Cardiac muscle cell (in vitro differentiated cells and primary cell): ENCODE results near the gene ZBED2. TPM values are rescaled to one million over a fixed set of nuclear protein-coding genes. Genes with fewer than 3 reads are reported as not detected.
"Not testable (repeated sequence)": the region's sequence is repeated elsewhere in the genome, so short reads cannot be mapped to it uniquely, and the experiment has no call there.

Source experiments
- DNase-seq, 2 donors: peaks; one replicate each; pipeline versions ENCODE4 v3.0.0 to v3.0.0-alpha.2; 2010 to 2017; ENCODE audit warnings: low read depth in 1 of 2, low spot score in 1 of 2
- H3K27ac ChIP-seq: fragments of 200-600 bp; sonication (generic); 2 replicates; pipeline ENCODE4 v1.5.1; 2016
- H3K27me3 ChIP-seq: fragments of 200-600 bp; sonication (generic); 2 replicates; pipeline ENCODE4 v1.6.0; 2016; ENCODE audit warnings: control low read depth
- H3K36me3 ChIP-seq: fragments of 200-600 bp; sonication (generic); 2 replicates; pipeline ENCODE4 v1.5.1; 2016; ENCODE audit warnings: control low read depth
- H3K4me1 ChIP-seq: fragments of 200-600 bp; sonication (generic); 2 replicates; pipeline ENCODE4 v1.8.1; 2017; ENCODE audit warnings: low read depth, mild to moderate bottlenecking, mixed run types
- H3K4me3 ChIP-seq: fragments of 200-600 bp; sonication (generic); 2 replicates; pipeline ENCODE4 v1.5.1; 2016; ENCODE audit warnings: mild to moderate bottlenecking
- H3K9me3 ChIP-seq: fragments of 200-600 bp; sonication (generic); 2 replicates; pipeline ENCODE4 v1.5.1; 2017; ENCODE audit warnings: low read depth, mild to moderate bottlenecking, control low read depth
- polyA plus RNA-seq: library from polyadenylated mRNA; unstranded; fragments of >200 nt; fragmentation: Nextera tagmentation; extraction: Ambion mirVana; gene quantifications from 2 replicates; pipeline ENCODE4 v1.2.1, GENCODE V29; 2016
- total RNA-seq: library from RNA; depleted of rRNA; stranded (reverse); fragments of >200 nt; gene quantifications from 2 replicates; pipeline ENCODE4 v1.2.3, GENCODE V29; 2016
- TF ChIP-seq, protein P1 (sequence below): IDR thresholded peaks from 2 replicates; pipeline ENCODE4 v1.5.1; 2012; ENCODE audit warnings: low read depth, mild to moderate bottlenecking, low read length

ZBED2 gene
- total and polyA plus RNA-seq, 2 experiments from 2014 or later = not detected

DNA sequence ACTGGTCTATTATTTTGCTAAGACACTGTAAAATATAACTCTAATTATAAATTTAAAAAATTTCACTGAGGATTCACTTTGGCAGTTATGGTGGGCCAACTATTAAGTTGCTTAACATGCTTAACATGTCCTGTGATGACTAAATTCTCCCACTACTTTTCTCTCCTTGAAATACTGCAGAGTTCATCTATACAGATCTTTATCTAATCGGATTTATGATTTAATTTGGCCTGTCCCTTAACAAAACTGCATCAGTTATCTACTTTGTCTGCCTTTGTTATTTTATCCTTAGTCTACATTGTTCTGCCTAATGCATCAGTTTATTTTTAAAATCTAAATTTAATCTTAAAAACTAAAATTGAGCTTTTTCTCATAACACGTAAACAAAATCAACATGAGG lies 26.8 kb downstream of the ZBED2 start:
- Histone ChIP-seq H3K27me3 (no peaks in the 10 kb centered on the region), H3K36me3 (no peaks in the 10 kb centered on the region), H3K9me3 (no peaks in the 10 kb centered on the region), H3K4me1 (no peaks in the 10 kb centered on the region), H3K27ac (no peak overlapping the region), H3K4me3 (no peak overlapping the region)
- no peak for DNase-seq
- TF ChIP-seq, protein P1, sequence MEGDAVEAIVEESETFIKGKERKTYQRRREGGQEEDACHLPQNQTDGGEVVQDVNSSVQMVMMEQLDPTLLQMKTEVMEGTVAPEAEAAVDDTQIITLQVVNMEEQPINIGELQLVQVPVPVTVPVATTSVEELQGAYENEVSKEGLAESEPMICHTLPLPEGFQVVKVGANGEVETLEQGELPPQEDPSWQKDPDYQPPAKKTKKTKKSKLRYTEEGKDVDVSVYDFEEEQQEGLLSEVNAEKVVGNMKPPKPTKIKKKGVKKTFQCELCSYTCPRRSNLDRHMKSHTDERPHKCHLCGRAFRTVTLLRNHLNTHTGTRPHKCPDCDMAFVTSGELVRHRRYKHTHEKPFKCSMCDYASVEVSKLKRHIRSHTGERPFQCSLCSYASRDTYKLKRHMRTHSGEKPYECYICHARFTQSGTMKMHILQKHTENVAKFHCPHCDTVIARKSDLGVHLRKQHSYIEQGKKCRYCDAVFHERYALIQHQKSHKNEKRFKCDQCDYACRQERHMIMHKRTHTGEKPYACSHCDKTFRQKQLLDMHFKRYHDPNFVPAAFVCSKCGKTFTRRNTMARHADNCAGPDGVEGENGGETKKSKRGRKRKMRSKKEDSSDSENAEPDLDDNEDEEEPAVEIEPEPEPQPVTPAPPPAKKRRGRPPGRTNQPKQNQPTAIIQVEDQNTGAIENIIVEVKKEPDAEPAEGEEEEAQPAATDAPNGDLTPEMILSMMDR = no peak

DNA sequence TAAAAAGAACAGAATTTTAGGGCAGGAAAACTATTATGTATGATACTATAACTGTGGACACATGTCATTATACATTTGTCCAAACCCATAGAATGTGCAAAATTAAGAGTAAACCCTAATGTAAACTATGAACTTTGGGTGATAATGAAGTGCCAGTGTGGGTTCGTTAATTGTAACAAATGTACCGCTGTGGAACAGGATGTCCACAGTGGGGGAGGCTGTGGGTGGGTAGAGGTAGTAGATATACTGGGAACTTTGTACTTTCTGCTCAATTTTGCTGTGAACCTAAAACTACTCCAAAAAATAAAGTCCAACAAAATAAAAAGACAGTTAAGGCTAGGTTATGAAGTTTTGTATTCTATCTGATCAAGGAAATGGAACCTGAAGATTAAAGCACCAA lies 28.3 kb downstream of the ZBED2 start:
- Histone ChIP-seq H3K27ac (no peak overlapping the region), H3K9me3 (no peaks in the 10 kb centered on the region), H3K36me3 (no peaks in the 10 kb centered on the region), H3K27me3 (no peaks in the 10 kb centered on the region), H3K4me1 (no peaks in the 10 kb centered on the region), H3K4me3 (no peak overlapping the region)
- DNase-seq = no peak
- TF ChIP-seq, protein P1 = no peak

DNA sequence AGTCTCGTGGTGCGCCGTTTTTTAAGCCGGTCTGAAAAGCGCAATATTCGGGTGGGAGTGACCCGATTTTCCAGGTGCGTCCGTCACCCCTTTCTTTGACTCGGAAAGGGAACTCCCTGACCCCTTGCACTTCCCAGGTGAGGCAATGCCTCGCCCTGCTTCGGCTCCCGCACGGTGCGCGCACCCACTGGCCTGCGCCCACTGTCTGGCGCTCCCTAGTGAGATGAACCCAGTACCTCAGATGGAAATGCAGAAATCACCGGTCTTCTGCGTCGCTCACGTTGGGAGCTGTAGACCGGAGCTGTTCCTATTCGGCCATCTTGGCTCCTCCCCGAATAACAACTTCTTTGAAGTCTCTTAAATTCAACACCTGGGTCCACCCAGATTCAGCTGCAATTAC lies 33.2 kb downstream of the ZBED2 start:
- not testable (repeated sequence) for DNase-seq, H3K27ac ChIP-seq, H3K4me3 ChIP-seq, H3K9me3 ChIP-seq, H3K4me1 ChIP-seq, H3K36me3 ChIP-seq, H3K27me3 ChIP-seq

DNA sequence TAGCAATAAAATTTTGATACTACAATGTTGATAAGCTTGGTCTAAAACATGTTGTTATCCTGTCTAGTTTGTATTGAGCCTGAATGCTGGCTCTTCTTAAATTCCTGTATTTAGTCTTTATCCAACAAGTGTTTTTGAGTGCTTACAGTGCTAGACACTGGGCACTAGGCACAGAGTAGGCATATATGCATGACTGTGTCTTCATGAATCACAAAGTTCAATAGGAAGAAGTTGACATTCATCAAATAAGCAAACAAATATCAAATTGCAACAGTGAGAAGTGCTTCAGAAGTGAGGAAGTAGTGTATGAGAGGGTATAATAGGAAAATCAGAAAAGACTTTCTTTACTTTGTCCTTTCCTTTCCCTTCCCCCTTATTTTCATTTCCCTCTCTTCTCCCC lies 46.4 kb downstream of the ZBED2 start:
- no peak for DNase-seq
- no peaks in the 10 kb centered on the region for H3K27me3 ChIP-seq
- no peaks in the 10 kb centered on the region for H3K4me1 ChIP-seq
- TF ChIP-seq, protein P1 = no peak
- no peak overlapping the region for H3K4me3 ChIP-seq
- no peaks in the 10 kb centered on the region for H3K36me3 ChIP-seq
- H3K9me3 ChIP-seq = no peaks in the 10 kb centered on the region
- no peak overlapping the region for H3K27ac ChIP-seq

DNA sequence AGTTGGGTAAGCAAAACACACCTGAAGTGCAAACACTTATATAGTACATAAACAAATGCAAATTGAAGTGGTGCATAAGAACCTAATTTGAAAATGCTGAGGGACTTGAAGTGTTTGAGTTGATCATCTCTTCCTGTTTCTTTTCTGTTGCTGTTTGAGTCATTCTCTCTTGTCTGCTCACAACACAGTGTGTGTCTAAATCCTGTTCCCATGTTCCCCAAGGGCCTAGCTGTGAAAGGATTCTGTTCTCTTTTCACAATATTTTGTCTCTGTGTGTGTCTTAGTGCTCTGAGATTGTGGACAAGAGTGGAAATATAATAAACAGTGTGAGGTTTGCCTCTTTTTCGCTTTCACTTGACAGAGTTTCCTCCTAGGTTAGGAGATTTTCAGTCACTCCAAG lies 47.1 kb downstream of the ZBED2 start:
- H3K4me3 ChIP-seq = no peak overlapping the region
- TF ChIP-seq, protein P1 = no peak

DNA sequence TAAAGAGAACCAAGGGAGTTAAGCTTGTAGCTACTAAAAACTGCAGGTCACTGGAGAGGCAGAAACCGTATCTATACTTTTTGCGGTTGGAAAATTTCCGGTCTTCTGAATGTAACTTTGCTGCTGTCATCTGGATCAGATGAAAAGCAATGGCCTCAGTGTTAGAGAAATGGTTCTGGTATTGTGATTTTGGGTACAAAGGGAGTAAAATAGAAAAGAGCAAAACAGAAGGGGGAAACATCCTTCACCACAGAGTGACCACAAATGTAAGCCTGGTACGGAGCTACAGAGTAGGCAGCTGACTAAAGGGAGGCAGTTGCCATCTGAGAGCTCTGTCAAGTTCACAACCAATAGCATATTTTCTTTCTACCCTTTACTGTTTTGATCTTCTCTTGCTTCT lies 47.5 kb downstream of the ZBED2 start:
- Histone ChIP-seq H3K4me3 (no peak overlapping the region), H3K9me3 (no peaks in the 10 kb centered on the region), H3K27me3 (no peaks in the 10 kb centered on the region), H3K4me1 (no peaks in the 10 kb centered on the region), H3K27ac (no peak overlapping the region), H3K36me3 (no peaks in the 10 kb centered on the region)
- no peak for DNase-seq
- TF ChIP-seq, protein P1 = no peak

More for the DNA sequence above, 47.1 kb downstream of the ZBED2 start:
- DNase-seq = no peak
- Histone ChIP-seq H3K4me1 (no peaks in the 10 kb centered on the region), H3K27ac (no peak overlapping the region), H3K36me3 (no peaks in the 10 kb centered on the region), H3K27me3 (no peaks in the 10 kb centered on the region), H3K9me3 (no peaks in the 10 kb centered on the region)
